Stimulated activated CD4-positive, alpha-beta T cell treated with anti-CD3 and anti-CD28 coated beads, TNF-alpha, amount 100 ng/mL, for 4 hours (primary cell): ENCODE measurements around the gene TSKU.
"Not testable (repeated sequence)": the region's sequence is repeated elsewhere in the genome, so short reads cannot be mapped to it uniquely, and the experiment has no call there.

Experiments used
- DNase-seq, 3 experiments: peaks; one replicate each; pipeline ENCODE4 v3.0.0-alpha.2; 2020; ENCODE audit warnings: low read depth in 3 of 3

Gene TSKU

DNA sequence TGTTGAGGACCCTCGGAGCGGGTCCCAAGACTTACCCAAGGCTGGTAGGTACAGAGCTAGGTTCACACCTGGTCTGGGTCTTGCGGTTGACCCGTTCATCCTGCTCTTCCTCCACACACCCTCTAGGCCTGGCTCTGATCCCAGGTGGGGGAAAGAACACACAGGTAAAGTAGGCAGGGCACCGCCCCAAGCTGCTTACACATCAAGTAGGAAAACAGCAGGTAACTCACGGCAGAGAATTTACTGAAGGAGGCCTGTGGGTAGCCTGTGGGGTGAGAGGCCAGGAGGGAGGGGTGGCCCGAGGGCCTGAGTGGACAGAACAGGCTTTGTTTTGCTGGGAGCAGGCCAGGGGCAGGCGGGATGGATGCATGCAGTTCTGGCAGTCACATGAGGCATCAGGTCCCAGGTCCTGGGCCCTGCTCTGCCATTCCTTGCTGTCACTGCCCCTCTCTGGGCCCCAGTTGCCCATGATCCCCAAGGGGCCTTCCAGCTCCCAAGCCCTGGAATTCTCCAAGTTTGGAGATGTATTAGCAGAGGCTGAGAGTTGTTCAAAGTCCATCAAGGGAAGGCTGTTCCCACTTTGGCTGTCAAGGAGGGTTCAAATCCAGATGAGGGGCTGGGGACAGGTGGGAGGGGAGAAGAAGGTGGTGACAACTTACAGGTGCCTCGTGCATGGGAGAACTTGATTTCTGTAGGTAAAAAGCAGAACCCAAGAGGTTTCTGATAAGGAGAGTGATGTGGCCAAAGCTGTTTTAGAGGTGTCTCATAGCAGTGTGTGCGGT, 5.7 kb downstream of the TSKU start:
- no peak for DNase-seq

GRCh38 chr11:76789443-76789719, 6.2 kb downstream of the TSKU start:
- no peak for DNase-seq

- no peak for DNase-seq
These were observed 7.1 kb downstream of the TSKU start for GRCh38 chr11:76790251-76790650.

GRCh38 chr11:76791002-76791770, 8.0 kb downstream of the TSKU start:
- not testable (repeated sequence) for DNase-seq

GRCh38 chr11:76791861-76792260, 8.7 kb downstream of the TSKU start:
- DNase-seq: no peak

DNA sequence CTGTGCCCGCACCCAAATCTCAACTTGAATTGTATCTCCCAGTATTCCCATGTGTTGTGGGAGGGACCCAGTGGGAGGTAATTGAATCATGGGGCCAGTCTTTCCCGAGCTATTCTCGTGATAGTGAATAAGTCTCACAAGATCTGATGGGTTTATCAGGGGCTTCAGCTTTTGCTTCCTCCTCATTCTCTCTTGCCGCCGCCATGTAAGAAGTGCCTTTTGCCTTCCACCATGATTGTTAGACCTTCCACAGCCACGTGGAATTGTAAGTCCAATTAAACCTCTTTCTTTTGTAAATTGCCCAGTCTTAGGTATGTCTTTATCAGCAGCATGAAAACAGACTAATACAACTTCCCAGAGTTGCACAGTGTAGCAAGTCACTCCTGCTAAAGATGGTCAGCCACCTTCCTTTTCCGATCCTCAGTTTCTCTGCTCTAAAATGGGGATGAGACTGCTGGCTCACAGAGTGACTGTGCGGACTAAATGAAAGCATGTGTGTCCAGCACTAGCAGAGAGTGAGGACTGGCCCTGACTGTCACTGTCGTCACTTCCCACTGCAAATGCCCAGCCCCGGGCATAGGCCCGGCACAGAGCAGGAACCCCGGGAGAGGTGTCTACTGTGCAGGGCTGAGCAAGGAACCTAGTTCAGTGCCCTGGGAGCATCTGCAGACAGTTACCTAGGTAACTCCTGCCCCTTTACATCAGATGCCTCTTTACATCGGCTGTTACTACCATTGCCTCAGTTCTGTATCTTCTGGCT, 9.5 kb downstream of the TSKU start:
- DNase-seq: no peak

- no peak for DNase-seq
These were observed 10.5 kb downstream of the TSKU start for GRCh38 chr11:76793391-76794291.

DNA sequence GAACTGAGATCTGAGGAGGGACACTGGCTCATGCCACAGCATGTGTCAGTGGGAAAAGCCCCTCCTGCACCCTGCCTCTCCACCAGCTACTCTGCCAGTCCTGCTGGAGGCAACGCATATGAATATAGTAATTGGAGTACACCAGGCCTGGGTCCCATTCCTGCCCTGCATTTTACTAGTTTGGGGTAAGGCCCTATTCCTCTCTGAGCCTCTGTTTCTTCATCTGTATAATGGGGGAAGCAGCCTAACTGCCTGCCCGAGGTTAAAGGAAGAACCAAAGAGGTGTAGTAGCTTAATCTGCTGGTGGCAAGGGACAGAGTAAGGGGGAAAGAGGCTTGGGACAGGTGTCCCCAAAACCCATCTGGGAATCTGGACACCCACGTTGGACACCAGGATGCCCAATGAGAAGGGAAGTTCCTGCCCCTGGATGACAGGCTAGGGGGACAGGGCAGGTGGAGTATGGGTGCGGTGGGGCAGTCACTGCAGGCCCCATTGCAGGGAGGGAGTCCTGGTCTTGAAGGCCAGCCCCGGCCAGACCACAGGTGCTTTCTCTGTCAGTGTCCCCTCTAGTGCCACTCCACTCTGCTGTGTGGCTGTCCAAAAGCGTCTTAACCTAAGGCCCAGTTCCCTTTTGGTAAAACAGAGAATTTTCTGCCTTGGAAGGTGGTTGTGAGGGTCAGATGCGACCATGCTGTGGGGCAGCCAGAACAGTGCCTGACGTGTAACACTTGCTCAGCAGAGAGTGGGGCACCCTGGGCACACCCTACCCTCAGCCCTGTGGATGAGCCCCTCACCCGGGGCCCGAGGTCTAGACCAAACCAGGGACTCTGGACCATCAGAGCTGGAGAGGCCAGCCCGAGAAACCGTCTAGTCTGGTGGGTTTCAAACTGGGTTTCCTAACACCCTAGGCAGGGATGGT, 11.5 kb downstream of the TSKU start:
- no peak for DNase-seq

GRCh38 chr11:76795290-76795935, 12.3 kb downstream of the TSKU start:
- DNase-seq: no peak

- DNase-seq: no peak
These were observed 12.8 kb downstream of the TSKU start for GRCh38 chr11:76795936-76796441.

DNA sequence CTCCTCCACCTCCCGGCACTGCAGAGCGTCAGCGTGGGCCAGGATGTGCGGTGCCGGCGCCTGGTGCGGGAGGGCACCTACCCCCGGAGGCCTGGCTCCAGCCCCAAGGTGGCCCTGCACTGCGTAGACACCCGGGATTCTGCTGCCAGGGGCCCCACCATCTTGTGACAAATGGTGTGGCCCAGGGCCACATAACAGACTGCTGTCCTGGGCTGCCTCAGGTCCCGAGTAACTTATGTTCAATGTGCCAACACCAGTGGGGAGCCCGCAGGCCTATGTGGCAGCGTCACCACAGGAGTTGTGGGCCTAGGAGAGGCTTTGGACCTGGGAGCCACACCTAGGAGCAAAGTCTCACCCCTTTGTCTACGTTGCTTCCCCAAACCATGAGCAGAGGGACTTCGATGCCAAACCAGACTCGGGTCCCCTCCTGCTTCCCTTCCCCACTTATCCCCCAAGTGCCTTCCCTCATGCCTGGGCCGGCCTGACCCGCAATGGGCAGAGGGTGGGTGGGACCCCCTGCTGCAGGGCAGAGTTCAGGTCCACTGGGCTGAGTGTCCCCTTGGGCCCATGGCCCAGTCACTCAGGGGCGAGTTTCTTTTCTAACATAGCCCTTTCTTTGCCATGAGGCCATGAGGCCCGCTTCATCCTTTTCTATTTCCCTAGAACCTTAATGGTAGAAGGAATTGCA, 13.5 kb downstream of the TSKU start:
- no peak for DNase-seq

DNA sequence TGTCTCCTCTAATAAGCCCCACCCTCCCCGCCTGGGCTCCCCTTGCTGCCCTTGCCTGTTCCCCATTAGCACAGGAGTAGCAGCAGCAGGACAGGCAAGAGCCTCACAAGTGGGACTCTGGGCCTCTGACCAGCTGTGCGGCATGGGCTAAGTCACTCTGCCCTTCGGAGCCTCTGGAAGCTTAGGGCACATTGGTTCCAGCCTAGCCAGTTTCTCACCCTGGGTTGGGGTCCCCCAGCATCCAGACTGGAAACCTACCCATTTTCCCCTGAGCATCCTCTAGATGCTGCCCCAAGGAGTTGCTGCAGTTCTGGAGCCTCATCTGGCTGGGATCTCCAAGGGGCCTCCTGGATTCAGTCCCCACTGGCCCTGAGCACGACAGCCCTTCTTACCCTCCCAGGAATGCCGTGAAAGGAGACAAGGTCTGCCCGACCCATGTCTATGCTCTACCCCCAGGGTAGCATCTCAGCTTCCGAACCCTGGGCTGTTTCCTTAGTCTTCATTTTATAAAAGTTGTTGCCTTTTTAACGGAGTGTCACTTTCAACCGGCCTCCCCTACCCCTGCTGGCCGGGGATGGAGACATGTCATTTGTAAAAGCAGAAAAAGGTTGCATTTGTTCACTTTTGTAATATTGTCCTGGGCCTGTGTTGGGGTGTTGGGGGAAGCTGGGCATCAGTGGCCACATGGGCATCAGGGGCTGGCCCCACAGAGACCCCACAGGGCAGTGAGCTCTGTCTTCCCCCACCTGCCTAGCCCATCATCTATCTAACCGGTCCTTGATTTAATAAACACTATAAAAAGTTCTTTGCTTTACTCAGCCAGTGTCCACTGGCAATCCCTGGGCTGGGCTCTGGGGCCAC, 14.4 kb downstream of the TSKU start:
- DNase-seq: no peak

GRCh38 chr11:76798202-76798581, 15.0 kb downstream of the TSKU start:
- no peak for DNase-seq

DNA sequence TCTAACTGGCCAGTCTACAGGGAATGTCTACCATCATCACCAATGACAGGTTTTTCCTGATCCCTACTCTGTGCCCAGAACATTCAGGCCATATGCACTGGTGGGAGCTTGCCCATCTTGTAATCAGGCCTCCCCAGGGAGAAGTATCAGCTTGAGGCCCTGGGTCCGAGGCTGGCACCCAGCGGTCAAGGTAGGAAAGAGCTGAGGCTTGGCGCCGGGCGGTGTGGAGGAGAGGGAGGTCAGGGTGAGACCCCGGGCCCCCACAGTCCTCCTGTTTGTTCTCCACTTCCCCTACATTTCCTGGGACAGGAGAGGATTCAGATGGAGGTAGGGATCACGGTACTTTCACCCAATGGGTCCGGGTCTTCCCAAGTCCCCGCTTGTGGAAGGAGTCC, 15.5 kb downstream of the TSKU start:
- no peak for DNase-seq

GRCh38 chr11:76799066-76799804, 16.1 kb downstream of the TSKU start:
- peak; percentile 44 to 50 (median 46) for DNase-seq

GRCh38 chr11:76800466-76801200, 17.5 kb downstream of the TSKU start:
- no peak for DNase-seq

GRCh38 chr11:76801225-76801624, 18.1 kb downstream of the TSKU start:
- no peak for DNase-seq
